Bone marrow (tissue), 2 donors: Measurements from ENCODE around the gene CHN1.

Experiments used
- DNase-seq, 2 donors: peaks; one replicate each; lab custom pipeline; 2025; lab: John Stamatoyannopoulos, UW

The CHN1 gene

GRCh38 chr2:174924061-174924693 lies 81.0 kb downstream of the CHN1 start:
- no peak for DNase-seq

GRCh38 chr2:174919947-174920595 lies 85.1 kb downstream of the CHN1 start:
- DNase-seq = no peak

DNA sequence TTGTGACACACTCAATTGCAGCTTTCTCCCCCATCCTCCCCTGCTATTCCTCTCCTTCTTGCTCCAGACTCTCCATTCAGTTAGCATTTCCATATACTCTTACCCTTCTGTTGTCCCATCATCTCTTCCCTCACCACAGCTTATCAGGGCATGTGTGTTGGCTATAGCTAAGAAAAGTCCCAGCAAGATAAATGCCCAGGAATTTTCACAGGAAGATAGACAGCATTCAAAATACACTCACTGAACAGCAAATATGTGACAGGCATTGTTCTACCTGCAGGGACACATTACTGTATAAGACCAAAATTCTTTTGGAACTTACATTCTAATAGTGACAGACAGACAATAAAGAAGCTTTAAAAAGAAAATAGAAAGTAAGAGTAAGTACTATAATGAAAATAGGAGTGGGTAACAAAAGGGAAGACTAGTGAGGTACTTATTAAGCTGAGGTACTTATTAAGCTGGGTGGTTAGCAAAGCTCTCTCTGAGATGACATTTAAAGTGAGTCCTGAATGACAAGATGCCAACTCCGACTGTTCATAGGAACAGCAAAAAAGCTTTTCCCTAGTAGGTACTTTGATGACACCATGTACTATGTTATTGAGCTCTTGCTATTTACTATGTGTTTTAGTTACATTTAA lies 86.2 kb downstream of the CHN1 start:
- DNase-seq = no peak

- no peak for DNase-seq
Observed at GRCh38 chr2:174916270-174916930, 88.8 kb downstream of the CHN1 start.

DNA sequence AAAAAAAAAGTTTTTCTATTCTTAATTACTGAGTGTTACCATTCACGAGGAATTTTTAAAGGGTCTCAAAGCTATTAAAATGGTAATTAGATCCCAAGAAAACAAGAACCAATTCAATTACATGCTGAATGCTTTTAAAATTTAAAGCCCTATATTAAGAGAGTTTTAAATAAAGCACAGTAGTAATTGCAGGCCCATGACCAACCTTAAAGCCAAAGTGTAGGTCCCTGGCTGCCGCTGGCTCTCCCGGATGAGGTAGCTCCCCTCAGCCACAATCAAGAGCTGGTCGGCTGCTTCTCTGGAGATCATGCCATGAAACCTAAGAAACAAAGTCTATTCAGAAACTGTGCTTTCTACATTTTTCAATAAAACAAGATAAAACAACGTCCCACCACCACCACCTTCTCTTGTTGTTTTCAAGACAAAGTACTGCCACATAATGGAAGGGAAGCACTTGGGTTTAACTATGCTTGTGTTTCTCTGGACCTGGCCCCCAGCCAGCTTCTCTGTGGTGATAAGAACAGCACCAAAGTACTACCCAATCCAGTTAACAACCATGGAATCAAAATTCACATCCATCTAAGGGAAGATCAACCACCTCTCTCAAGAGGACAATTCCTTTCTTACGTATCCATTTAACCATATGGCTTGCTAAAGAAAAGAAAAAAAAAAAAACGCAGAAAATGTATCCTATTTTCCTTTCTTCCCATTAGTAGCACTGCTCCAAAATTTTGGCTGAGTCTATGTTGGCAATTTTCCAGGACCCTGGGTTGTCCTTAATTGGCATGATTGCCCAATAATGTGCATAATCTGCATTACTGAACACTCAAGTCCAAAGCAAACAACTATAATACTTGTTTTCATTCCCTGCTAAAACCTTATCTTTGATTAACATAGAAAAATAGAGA lies 90.1 kb downstream of the CHN1 start:
- no peak for DNase-seq

- no peak for DNase-seq
Observed at GRCh38 chr2:174908284-174908683, 96.9 kb downstream of the CHN1 start.

- no peak for DNase-seq
Observed at GRCh38 chr2:174903264-174903556, 102.0 kb downstream of the CHN1 start.

DNA sequence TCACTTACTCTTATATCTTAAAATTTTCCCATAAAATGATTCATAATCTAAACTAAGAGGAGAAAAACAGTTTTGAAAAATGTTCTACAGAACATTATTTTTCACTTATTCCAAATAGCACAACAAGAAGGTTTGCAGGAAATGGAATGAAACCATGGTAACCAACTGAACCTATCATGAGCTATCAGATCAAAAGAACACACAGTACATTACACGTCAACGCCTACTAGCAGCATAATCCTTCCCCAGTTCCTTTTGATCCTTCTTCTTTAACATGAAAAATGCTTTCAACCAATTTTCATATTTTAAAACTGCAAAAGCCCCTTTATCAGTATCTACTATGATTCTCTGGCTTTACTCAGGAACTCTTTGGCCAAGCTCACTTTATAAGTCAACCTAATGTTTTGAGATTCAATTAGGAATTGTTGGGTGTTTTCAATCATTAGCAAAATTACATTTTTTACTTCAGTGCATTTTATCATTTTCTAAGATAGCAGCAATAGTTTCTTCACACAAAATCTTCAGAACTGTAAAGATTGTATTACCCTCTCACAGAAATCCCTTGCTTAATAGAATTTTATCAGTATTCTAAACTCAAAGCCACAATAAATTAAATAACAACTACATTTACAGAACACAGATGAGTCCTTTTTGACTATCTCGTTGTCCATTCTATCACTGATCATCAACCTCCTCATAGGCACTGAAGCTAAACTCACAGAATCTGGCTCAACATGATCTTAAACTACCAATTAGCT lies 102.5 kb downstream of the CHN1 start:
- DNase-seq = no peak

DNA sequence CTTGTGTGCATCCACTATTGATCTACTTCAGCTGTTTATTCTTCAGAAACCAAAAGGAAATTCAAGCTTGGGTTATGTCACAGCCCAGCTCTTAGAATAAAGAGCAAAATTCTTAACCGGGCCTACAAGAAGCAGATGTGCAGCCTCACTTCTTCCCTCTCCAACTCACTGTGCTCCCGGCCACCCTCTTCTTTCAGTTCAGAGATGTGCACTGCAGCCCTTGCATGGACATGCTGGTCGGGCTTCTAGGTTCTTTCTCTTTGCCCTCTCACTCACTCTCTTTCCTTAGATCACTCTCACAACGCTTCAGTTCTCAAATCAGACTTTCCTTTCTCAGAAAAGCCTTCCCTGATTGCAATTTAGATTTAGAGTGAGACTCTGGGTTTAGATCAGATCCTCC lies 104.1 kb downstream of the CHN1 start:
- DNase-seq = no peak

- DNase-seq = no peak
Observed at GRCh38 chr2:174897286-174897685, 107.9 kb downstream of the CHN1 start.

- DNase-seq = no peak
Observed at GRCh38 chr2:174893018-174893417, 112.2 kb downstream of the CHN1 start.

DNA sequence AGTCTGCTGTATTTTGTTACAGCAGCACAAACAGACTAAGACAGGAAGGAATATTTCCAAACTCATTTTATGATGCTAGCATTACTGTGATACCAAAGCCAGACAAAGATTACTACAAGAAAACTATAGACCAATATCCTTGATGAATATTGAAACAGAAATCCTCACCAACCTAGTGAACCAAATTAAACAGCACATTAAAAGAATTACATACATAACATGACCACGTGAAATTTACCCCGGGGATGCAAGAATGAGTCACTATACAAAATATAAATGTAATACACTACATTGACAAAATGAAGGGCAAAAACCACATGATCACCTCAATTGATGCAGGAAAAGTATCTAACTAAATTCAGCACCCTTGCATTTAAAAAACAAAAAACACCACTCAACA lies 112.6 kb downstream of the CHN1 start:
- no peak for DNase-seq

DNA sequence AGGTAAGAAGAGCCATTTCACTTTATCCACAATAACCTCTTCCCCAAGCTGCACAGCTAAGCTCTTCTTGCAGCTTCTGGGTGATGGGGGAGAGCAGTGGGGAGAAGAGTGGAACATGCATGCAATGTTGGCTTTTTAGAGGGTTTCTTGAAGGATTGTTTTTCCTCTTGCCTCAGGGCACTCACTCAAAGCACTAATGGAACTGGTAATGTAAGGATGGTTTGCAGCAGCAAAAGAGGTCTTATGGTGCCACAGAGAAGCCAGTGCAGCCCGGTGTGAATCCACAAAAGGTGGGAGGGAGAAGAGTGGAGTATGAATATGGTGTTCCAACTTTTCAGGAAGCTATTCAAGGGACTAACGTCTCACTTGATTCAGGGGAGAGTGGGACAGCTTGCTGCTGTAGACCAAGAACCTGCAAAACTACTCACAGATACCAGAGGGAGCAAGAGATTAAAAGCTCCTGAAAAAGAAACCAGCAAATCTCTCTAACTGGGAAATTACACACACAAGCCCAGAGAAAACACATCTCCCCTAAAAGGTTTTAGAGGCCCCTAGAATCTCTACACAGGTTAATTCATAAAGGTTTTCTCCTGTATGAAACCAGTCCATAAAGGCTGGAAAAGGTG lies 116.4 kb downstream of the CHN1 start:
- no peak for DNase-seq

DNA sequence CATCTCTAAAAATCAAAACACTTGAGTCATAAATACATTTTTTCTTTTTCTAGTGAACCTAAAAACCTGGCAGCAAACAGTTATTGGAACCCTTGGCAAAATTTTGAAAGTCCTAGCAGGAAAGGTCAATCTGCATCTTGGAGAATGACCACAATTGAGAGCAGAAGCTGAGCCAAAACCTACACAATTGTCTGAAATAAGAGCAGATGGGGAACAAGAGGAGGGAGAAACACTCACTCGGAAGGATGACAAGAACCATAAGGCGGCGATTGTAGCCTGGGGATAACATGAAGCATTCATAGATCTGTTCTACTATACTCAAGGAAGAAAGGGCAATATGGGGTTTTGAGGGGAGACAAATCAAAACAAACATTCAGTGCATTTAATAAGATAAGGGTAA lies 117.0 kb downstream of the CHN1 start:
- DNase-seq = no peak

DNA sequence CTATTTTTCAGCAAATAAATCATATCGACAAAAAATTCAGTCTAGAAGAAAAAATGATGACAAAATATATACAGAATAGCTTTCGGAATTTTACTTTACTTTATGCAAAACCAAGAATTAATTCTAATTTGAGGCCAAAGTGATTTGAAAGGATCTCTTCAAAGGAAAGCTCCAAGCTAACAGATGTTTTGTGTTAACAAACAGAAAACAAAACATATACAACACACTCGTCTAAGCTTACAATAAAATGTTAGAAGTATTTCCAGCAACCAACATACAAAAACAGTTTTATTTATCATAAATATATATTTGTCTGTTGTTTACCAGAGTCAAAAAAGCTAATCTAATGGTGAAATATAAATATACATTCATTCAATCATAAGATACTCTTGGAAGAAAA lies 122.8 kb downstream of the CHN1 start:
- no peak for DNase-seq

- DNase-seq = no peak
Observed at GRCh38 chr2:174881678-174882077, 123.5 kb downstream of the CHN1 start.

DNA sequence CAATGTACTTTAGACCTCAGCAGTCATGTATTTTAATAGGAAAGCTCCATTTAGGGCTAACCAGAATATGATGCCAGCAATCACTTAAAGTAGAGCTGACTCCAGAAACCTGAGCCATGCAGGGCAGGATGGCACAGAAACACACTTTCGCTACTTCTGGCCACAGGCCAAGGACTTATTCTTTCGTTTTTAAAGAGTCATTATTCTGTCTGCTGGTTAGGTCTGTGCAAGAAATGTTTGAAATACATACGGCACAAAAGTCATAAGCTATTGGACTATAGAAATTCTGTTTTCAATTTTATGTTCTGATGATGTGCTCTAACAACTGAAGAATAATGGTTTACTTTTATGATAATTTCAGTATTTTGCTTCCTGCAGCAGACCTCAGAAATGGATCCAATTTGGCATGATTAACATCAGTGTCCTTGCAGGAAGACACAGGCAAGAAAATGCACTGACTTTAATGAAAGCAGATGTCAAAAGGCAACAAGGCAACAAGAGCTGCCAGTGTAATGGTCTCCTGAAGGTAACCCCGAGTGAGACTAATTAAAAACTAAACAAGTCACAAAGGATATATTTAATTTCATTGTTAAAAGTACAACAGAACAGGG lies 126.5 kb downstream of the CHN1 start:
- no peak for DNase-seq

DNA sequence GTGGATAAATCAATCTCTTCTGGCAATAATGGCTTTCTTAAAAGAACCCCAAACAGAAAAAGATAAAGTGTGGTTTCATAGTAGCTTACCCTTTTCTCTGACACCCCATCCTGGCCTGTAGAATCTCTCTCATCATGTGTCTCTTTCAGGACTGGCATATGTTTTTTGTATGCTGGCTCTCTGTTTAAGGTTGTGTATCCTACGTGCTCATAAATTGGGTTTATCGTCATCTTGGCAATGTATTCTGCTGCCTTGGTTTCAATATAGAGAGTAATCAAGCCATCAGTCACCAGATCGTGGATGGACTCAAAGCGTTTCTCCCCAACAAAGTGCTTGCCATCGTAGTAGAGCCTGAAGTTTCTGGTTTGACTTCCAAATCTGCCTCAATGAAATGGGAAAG lies 127.4 kb downstream of the CHN1 start:
- DNase-seq = no peak

DNA sequence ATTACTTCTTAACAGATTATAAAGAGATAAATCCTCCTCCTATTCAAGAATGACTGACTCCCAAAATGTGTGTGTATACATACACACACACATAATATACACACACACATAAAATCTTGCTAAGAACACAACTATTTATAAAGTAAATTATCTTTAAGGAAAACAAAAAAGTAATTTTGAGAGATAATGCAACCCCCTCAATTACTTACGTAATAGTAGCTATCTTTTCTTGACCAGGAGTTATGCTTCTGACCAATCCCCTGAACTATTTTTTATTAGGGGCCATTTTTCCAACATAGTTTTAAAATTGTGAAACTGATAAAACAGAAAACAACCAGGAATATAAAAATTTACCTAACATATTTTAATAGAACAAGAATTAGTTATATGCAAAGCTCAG lies 127.9 kb downstream of the CHN1 start:
- DNase-seq = no peak

GRCh38 chr2:174874085-174874484 lies 131.1 kb downstream of the CHN1 start:
- DNase-seq = no peak

- DNase-seq = no peak
Observed at GRCh38 chr2:174873471-174873870, 131.7 kb downstream of the CHN1 start.
